Stimulated activated CD4-positive, alpha-beta T cell treated with anti-CD3 and anti-CD28 coated beads, Interleukin-1b, Interleukin-23, amount 100 ng/mL, for 4 hours (primary cell): ENCODE results near the gene CYP19A1.
"Not testable (repeated sequence)": the region's sequence is repeated elsewhere in the genome, so short reads cannot be mapped to it uniquely, and the experiment has no call there.

Experiments
- DNase-seq, 2 donors: peaks; one replicate each; pipeline ENCODE4 v3.0.0-alpha.2; 2020; ENCODE audit warnings: low read depth in 2 of 2

Gene CYP19A1

DNA sequence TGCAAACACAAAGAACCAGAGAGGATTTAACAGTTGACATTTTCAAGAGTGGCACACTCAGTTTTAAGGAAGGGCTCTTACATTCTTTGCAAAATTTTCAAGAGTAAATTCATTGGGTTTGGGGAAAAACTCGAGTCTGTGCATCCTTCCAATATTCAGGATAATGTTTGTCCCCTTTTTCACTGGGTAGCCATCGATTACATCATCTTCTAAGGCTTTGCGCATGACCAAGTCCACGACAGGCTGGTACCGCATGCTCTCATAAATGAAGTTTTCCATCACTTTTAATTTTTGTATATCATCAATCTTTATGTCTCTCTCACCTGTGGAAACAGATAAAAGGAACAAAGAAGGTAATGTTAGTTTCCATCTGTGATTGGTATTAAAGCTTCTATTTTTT, 126.2 kb downstream of the CYP19A1 start:
- no peak for DNase-seq

DNA sequence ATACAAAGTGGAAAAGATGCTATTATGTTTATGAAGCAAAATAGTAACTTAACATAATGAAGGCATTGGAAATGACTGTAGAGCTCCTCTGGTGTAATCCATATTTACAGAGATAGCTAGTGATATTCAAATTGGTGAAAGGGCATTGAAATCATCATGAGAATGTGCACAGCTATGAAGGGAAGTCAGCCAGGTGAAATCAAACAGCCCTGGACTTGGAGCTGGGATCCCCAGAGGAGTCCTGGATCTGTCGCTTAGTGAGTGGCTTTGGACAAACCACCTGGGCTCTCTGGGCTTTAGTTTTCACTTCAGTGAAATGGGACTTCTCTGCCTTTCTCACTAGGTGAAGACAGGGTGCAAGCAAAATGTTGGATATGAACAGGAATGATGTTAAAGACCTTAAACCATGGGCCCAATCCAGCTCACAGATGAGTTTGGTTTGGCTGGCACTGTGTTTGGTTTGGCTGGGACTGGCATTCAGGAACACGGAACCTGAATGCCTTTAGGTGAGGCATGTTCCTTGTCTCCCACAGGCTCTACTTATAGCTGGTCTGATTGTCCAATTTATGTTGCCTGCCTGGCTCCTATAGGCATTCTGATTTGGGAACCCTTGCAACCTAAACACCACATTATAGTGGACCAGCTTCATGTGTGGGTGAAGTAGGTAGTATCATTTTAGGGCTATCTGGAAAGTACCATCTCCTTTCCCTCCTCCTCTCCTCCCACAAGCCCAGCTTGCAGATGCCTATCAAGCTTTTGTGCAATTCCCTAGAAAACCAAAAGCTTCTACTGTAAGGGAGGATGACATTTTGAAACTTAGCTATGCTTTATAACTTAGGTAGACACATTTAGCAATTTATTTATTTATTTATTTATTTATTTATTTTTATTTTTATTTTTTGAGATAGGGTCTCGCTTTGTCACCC, 133.1 kb downstream of the CYP19A1 start:
- DNase-seq: no peak

DNA sequence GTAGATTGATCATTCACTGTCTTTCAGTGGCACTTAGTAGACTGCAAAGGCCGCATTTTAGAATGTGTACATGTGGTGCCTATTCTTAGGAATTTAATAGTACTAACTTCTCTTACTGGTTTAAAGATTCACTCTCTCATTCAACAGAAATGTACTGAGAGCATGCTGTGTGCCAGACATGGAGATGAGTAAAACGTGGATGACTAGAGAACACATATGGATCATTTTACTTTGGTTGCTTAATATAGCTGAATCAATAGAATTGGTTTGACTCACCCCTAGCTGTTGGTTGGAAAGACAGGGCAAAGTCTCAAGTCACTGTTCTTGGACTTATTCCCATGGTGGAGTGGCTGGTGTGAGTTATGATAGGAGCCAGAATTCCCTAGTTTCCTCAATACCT, 134.6 kb downstream of the CYP19A1 start:
- no peak for DNase-seq

DNA sequence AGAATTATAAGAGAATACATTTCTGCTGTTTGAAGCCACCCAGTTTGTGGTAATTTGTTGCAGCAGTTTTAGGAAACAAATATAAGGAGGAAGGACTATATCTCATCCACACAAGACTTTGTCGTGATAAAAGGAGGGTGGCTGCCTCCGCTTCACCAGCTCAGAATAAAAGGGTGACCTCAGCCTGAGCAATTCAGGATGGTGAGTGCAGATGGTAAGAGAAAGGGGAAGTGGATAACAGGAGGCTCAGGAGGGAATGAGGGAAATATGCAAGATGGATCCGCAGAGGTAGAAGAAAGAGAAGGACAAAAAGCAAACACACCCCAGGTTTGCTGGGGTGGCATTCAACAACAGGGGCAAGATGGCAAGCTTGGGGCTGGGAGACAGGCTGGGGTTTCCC, 135.6 kb downstream of the CYP19A1 start:
- DNase-seq: no peak

DNA sequence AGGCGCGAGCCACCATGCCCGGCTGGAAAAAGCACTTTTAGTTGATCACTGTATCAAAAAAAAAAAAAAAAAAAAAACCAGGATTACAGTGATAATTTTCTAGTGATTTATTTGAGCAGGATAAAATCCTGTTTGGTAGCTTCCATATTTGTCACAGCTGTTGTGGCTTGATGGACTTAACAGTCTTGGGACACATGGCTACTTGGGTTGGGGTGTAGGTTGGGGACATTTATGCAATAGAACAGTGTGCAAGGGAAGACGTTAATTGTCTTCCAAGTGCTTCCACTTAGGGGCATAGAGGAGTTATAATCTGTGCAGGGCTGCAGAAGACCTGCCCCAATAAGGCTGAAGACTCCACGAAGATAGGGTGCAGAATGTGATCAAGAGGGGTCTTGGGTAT, 136.8 kb downstream of the CYP19A1 start:
- no peak for DNase-seq

DNA sequence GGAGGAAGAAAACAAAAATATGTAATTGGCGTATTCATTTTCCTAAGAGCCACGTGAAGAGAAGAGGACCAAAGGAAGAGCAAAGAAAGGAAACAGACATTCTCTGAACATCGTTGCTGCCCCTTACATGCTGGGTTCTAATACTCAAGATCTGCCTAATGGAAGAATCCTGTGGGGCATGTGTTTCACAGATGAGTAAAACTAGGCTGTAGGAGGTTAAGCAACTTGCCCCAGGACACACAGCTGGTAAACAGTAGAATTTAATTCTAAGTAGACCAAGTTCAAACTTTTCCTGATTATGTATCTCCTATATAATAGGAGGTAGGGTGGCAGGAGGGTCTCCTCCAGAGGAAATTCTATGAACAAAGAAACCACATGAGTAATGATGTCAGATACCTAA, 137.6 kb downstream of the CYP19A1 start:
- DNase-seq: no peak

DNA sequence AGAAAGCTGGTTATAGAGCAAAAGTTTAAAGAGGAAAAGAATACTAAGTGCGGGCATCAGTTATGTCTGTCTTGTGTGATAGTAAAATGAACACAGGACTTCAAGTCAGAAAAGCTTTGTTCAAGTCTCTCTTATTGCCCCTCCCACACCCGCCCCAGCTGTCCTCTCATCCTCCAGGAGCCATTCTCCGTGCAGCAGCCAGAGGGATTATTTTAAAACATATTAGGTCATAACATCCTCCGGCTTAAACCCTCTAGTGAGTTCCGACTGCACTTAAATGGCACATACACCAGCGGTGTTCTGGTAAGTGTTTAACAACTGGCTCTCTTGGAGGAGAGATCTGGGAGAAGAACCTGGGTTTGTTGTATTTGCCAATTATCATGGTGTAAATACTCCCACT, 138.9 kb downstream of the CYP19A1 start:
- DNase-seq: no peak

DNA sequence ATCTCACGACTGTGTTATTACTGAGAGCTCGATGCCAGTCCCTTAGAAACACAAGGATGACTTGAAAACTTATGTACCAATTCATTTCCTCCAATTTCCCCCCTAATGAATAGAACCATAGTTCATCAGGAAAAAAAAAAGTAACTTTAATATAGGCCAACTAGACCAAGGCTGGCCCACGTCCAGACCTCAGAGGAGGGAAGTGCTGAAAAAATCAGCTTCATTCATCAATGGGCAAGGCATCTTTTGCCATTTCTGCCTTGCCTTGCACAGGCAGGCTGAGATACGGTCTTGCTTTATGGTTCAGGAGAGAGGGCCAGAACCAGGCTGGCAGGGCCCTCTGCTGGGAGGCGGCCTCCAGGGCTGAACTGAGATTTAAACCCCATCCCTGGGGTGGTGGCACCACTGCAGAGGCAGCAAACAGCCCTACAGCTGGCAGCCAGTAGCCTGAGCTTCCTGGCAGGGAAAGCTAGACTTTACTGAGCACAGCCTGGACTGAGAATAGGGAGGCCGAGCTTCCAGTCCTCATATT, 139.6 kb downstream of the CYP19A1 start:
- DNase-seq: no peak

DNA sequence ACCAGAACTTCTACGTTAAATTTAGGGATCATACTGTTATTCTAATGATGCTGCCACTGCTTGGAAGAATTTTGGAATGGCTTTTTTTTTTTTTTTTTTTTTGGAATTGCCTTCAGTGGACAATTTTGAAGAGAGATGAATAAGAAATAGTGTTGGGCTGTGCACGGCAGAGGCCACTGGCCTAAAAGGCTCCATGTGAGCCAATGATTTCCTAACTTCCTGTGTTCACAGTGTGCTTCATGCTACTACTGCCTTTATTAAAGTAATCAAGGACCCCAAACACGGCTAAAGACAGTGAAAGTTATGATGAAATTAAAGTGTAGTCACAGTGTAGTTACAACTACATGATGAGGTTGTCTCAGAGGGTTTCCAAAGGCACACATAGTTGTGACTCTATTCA, 142.9 kb downstream of the CYP19A1 start:
- DNase-seq: no peak

DNA sequence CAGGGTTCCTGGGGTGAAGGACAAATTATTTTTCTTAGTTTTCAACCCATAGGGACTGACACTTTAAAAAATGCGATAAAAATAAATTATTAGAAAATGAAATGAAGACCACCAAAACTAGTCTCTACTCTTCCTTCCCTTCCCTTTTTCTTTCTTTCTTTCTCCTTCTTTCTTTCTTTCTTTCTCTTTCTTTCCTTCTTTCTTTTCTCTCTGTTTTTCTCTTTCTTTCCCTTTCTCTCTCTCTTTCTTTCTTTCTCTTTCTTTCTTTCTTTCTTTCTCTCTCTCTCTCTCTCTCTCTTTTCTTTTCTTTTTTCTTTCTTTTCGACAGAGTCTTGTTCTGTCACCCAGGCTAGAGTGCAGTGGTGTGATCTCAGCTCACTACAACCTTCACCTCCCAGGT, 144.4 kb downstream of the CYP19A1 start:
- DNase-seq: no peak

DNA sequence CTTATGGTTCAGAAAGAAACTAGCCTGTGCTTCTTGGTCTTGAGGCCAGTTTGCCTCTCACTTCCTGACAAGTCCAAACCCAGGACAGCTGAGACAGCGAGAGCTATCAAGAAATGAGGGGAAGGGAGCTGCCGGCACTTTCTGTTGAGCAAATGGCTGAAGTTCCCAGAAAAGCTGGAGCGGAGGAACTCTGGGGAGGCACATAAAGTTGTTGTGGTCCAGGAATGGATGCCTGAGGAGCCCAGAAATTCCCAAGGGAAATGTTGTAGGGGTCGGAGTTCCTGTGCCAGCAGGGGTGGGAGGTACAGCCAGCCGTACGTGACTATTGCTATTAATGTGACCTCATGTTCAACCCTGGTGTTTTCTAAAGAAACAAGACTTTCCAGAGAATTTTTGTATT, 144.9 kb downstream of the CYP19A1 start:
- DNase-seq: no peak

DNA sequence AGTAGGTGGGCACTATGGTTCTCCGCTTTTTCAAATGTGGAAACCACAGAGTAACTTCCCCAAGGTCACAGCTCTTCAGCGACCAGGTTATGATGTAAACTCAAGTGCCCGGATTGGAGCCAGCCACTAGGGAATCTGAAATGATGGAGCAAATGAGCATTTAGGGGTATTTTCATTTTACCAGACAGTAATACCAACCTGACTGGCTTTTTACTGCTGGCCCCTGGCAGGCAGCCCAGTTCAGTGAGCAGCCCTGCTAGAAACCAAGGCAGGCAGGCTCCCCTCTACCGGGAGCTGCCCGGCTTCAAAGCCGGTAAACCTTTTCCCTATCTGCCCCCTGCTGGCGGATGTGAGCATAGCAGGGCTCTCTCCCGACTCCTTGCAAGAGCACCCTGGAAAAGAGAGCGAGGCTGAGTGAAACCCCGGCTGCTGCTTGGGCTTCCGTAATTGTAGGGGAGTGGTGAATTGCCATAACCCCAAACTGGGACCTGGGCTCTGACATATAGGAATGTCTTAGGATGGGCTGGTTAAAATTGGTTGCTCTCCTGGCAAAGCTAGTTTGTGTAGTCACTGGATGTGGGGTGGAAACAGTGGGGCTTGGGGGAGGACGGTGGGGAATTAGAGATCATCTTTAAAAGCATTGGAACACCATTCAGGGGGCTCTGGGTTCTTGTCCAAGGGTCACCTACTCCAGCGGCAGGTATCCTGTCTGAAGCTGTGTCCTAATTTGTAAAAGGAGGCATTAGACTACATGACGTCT, 145.7 kb downstream of the CYP19A1 start:
- DNase-seq: peak; percentile 54 to 72

DNA sequence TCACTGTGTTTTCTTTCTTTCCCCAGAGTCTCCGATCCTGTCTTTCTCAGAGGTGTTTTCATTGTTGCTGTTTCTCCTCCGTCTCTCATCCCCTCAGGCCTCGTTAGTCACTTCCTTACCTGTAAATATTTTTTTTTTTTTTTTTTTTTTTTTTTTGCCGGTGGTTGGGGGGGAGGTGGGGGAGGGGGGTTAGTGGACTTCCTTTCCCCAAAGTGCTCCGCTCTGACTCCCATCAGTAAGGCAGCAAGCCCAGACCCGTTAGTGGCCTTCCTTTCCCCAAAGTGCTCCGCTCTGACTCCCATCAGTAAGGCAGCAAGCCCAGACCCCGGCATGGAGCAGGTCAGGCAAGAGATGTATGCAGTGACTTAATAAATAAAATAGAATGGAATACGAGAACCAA, 146.6 kb downstream of the CYP19A1 start:
- DNase-seq: no peak

DNA sequence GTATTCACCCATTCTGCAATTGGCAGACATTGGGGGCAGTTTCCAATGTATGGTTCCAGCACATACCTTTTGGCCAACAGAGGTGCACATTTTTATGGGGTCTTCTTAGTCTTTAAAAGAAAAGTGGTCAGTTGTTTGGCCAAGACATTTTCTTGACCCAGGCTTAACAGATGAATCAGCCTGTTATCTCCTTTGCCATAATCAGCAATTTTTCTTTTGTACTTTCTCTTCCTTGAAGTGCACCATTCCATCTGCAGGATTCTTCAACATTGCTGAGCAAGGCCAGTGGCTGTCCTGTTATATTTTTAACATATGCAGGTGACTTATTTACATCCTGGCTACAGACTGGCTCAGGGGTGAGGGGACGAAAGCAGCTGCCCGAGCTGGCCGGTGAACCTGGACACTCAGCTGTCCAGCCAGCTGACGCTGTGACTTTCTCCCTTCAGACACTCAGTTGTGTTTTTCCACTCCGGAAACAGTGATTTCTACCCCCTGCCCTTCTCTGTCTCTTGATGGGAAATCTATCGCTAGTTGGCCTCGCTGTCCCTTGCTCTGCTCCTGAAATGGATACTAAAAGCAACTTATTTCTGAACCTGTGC, 147.2 kb downstream of the CYP19A1 start:
- DNase-seq: no peak

DNA sequence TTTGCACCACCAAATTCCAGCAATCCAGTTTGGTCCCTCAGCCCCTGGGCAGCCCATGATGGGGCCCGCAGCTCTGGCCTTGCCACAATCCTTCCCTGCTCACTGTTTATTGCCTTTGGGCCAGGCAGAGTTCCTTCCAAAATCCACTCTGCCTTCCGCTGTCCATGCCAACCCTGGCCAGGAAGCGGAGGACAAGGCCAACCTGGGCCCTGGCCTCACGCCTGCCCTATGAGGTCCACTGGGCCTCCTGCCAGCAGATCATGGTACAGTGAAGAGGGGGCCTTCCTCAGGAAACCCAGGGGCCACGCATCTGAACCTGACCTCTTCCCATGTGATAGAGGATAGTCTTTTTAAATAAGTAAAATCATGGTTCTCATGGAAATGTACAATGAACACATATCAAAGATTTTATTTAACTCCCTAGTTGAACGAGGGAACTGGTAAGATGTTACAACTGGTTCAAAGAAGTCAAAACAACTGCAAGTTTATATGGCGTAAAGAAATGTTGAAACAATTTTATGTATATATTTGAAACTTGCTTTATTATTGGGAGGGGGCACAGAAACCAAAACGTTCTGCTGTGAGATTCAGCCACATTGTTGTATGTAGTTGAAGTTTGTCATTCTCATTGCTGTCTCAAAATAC, 147.8 kb downstream of the CYP19A1 start:
- no peak for DNase-seq

DNA sequence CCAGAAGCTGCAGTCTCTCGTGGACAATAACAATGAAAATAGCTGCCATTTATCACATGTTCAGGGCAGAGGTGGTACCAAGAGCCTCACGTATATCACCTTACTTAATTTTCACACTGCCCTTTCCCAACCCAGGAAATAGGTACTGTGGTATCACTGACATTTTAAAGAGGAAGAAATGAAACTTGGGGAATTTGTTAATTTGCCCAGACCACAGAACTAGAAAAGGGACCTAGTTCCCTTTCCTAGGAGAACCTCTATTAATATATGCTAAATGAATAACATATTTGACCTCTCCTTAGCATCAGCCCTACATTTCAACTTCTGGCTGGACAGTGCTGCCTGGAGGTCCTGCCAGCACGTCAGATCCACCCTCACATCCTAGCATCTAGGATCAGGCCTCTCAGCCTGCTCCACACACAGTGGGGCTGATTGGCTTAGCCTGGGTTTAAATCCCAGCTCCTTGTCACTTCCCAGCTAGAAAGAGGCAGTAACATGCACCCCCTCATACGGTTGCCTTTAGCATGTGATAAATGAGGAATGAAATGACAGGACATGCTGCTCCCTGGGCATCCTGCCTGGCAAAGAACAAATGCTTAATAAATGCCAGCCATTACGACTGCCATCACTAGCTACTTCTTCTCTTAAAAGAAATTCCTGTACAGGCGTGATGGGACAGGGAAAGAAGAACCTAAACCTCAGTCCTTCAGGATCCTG, 148.6 kb downstream of the CYP19A1 start:
- DNase-seq: no peak

DNA sequence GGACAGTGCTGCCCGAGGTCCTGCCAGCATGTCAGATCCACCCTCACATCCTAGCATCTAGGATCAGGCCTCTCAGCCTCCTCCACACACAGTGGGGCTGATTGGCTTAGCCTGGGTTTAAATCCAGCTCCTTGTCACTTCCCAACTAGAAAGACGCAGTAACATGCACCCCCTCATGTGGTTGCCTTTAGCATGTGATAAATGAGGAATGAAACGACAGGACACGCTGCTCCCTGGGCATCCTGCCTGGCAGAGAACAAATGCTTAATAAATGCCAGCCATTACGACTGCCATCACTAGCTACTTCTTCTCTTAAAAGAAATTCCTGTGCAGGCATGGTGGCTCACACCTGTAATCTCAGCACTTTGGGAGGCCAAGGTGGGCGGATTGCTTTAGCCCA, 149.6 kb downstream of the CYP19A1 start:
- DNase-seq: not testable (repeated sequence)

DNA sequence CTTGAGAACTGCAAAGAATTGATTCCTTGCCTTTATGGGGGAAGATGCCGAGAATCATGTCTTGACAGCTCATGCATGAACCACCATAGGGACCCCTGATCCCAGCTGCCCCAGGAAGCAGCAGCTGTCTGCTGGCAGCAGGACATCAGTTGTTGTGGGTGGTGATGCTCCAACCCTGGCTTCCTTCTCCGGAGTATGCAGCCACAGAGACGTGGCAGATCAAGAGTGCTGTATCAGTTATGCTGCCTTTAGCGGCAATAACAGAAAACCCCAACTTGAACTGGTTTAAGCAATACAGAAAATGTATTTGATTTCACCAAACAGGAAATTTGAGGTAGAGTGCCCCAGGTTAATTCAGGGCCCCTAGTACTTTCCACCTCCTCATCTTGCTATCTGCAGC, 151.5 kb downstream of the CYP19A1 start:
- no peak for DNase-seq

DNA sequence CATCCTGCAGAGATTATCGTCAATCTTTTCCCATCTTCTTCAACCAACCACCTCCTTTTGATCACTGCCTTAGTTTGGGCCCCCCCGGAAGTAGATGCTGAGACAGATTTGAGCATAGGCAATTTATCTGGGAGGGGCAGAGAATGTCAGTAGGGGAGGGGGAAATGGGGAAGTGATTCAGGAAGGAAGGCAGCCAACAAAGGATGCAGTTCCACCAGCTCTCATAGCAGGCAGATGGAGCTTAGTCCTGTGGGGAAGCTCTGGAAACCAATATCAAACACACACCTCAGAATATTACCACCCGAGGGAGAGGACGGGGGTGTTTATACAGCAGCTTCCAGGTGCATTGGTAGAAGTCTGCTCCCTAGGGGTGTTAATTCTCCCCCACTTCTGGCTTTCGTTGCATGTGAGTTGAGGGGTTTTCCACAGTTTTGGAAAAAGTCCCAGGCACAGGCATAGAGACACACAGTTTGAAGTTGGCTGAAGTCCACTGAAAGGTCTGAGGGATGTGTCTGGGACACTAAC, 152.2 kb downstream of the CYP19A1 start:
- no peak for DNase-seq

DNA sequence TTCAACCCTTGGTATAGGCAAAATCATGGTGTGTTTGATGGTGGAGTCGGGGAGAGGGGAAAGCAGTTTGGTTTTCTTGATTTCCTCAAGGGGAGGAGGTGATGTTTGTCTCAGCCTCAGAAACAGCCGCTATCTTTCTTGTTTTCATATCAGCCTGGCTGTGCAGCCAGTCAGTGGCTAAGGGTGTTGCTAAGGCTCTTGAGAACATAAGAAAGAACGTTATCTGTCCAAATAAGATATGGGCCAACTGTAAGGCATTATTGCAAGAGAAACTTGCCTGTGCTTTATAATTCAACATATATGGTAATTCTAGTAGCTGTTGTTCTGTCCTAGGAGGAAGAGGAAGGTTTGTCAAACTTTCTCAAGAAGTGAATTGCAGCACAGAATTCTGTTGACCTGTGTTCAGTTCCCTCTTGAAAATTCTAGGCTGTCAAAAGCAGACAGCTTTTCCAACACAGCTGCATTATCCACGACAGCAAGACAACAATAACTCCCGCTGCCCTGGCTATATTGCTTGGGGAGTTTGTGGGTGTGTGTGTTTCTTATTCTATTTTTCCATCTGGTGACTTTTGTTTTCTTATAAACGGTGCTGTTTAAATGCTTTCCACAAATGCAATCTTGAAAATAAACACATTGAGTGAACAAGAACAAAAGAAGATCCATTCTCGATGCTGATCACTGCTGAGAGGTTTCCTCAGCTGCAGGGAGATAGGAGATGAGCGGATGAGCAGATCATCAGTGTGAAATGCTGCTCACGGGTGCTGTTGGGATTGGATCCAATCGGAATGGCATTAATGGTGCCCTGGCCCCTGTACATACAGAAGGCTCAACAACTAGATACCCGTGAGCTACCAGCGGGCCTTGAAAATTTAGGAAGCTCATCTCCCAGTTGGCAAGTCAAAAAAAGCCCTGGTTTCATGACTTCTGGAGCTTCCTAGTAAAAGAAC, 152.9 kb downstream of the CYP19A1 start:
- no peak for DNase-seq
